PFSK-1 (cell line): ENCODE results near the gene SMIM45.

Experiments used
- FOXP2 ChIP-seq: optimal IDR thresholded peaks from 2 replicates; pipeline ENCODE3; 2011; ENCODE audit warnings: borderline replicate concordance, control low read depth, inconsistent platforms; ENCODE audit not compliant: insufficient read depth; ENCODE audit errors: extremely low read length, extremely low read depth
- POLR2AphosphoS5 ChIP-seq: IDR thresholded peaks from 2 replicates; pipeline ENCODE4 v1.6.1; 2012; ENCODE audit warnings: low read depth, mild to moderate bottlenecking, control low read depth, low read length, moderate library complexity
- REST ChIP-seq, 2 experiments: IDR thresholded peaks; 2 replicates each; pipeline versions ENCODE4 v1.6.1 to v1.8.0; 2011 to 2012; ENCODE audit warnings: low read depth in 2 of 2, low read length in 2 of 2, control low read depth in 1 of 2, inconsistent platforms in 1 of 2, mild to moderate bottlenecking in 1 of 2, moderate library complexity in 1 of 2; ENCODE audit not compliant: insufficient read depth in 1 of 2
- SIN3A ChIP-seq: IDR thresholded peaks from 2 replicates; pipeline ENCODE4 v1.6.1; 2012; ENCODE audit warnings: mild to moderate bottlenecking, low read length, moderate library complexity, borderline replicate concordance; ENCODE audit not compliant: insufficient read depth
- TAF1 ChIP-seq: IDR thresholded peaks from 2 replicates; pipeline ENCODE4 v1.6.1; 2012; ENCODE audit warnings: low read length, control low read depth, borderline replicate concordance; ENCODE audit not compliant: insufficient read depth

SMIM45 gene

DNA sequence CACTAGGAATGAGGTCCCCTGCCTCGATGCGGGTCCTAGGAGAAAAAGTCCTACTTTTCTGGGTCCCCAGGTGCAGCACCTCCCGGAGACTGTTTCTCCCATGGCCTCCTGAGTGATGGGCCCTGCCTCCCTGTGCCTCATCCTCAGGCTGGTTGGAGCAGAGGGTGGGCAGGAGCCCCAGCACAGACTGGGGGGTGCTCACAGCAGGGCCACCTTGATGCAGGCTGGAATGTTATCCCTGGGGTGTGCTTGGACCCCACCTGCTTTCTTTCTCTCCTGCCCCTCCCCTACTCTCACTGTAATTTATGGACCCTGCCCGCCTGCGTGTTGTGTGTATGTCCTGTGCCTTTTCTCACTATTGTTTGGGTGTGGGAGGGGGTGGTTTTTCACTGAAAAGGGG, 45.1 kb upstream of the SMIM45 start:
- TF ChIP-seq REST (IDR thresholded peaks at IDR 0.05; ENCODE audit: insufficient read depth in 1 of 2, low read depth in 2 of 2, low read length in 2 of 2) (no peak), TAF1 (no peak), POLR2AphosphoS5 (no peak), SIN3A (no peak), FOXP2 (no peak)

- TF ChIP-seq REST (IDR thresholded peaks at IDR 0.05; ENCODE audit: insufficient read depth in 1 of 2, low read depth in 2 of 2, low read length in 2 of 2), result no peak
- no peak for TF ChIP-seq FOXP2
- TF ChIP-seq TAF1, result no peak
- TF ChIP-seq SIN3A, result no peak
Measured at GRCh38 chr22:41907436-41908401, 44.2 kb upstream of the SMIM45 start.

DNA sequence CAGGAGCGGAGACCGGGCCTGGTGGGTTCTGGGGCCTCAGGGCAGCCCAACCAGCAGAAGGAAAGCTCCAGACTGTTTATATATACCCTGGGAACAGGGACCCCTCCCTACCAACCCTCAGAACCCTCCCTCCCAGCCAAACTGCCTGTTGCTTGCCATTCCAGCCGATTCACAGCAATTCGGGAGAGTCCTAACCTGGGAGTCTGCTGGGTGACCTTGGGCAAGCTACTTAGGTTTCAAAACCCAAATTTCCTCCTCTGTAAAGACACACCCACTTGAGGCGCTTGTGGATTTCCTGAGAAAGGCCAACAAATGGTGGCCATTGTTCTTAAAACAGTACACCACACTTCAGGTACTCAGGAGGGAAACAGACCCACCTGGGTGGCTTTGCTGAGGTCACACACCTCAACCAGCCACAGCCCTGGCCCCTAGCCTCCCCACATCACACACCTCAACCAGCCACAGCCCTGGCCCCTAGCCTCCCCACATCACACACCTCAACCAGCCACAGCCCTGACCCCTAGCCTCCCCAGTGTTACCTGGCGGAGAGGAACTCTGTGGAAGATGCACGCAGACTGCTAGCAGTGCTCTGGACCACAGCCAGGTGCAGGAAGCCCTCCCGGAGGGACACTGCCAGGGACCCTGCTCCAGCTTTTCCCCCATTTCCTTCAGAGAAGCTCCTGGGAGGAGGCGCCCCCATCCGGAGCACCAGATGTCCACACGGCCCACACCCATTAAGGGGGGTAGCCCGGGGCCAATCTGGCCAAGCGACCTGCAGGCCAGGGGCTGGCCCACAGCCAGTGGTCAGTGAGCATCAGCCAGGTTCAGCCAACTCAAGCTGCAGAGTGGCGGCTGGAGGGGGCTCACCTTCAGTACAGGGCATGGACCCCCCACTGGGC, 43.3 kb upstream of the SMIM45 start:
- TF ChIP-seq REST (IDR thresholded peaks at IDR 0.05; ENCODE audit: insufficient read depth in 1 of 2, low read depth in 2 of 2, low read length in 2 of 2), result no peak
- no peak for TF ChIP-seq FOXP2
- TF ChIP-seq POLR2AphosphoS5, result no peak
- no peak for TF ChIP-seq SIN3A
- no peak for TF ChIP-seq TAF1

- TF ChIP-seq SIN3A, result no peak
- TF ChIP-seq REST (IDR thresholded peaks at IDR 0.05; ENCODE audit: insufficient read depth in 1 of 2, low read depth in 2 of 2, low read length in 2 of 2), result no peak
- TF ChIP-seq TAF1, result no peak
- TF ChIP-seq FOXP2, result no peak
- no peak for TF ChIP-seq POLR2AphosphoS5
Measured at GRCh38 chr22:41909310-41910049, 42.5 kb upstream of the SMIM45 start.
